Measurements from ENCODE around the gene KMT2B.

Gene KMT2B

GRCh38 chr19:35733180-35734125, 15.7 kb downstream of the KMT2B start:
- TF ChIP-seq EZH2phosphoT487 (IDR thresholded peaks at IDR 0.05; ENCODE audit: low read length) (no peak), EZH2 (optimal IDR thresholded peaks at IDR 0.05; ENCODE audit: low read depth, low read length) (no peak)
- TF ChIP-seq, protein P1, sequence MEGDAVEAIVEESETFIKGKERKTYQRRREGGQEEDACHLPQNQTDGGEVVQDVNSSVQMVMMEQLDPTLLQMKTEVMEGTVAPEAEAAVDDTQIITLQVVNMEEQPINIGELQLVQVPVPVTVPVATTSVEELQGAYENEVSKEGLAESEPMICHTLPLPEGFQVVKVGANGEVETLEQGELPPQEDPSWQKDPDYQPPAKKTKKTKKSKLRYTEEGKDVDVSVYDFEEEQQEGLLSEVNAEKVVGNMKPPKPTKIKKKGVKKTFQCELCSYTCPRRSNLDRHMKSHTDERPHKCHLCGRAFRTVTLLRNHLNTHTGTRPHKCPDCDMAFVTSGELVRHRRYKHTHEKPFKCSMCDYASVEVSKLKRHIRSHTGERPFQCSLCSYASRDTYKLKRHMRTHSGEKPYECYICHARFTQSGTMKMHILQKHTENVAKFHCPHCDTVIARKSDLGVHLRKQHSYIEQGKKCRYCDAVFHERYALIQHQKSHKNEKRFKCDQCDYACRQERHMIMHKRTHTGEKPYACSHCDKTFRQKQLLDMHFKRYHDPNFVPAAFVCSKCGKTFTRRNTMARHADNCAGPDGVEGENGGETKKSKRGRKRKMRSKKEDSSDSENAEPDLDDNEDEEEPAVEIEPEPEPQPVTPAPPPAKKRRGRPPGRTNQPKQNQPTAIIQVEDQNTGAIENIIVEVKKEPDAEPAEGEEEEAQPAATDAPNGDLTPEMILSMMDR (IDR thresholded peaks at IDR 0.05; ENCODE audit: low read length): no peak
- no peaks in the 10 kb centered on the region for H3K79me2 ChIP-seq (ENCODE audit: low read length)
- H3F3A ChIP-seq (ENCODE audit: insufficient read depth, low read length): no peaks in the 10 kb centered on the region
- H3K9me3 ChIP-seq (replicated peaks; ENCODE audit: insufficient read depth, low read length): no peaks in the 10 kb centered on the region
- no peak overlapping the region for H3K9ac ChIP-seq (ENCODE audit: low read length)
- H2AFZ ChIP-seq (ENCODE audit: low read length): no peak overlapping the region
- no peaks in the 10 kb centered on the region for H3K4me1 ChIP-seq (ENCODE audit: low read length)
- peak; percentile 3 for DNase-seq
- no peak overlapping the region for H3K4me3 ChIP-seq (ENCODE audit: low read length)
- H3K36me3 ChIP-seq (replicated peaks; ENCODE audit: insufficient read depth, low read length): 0 out of 2 replicates have a peak, but pooled peaks cover 5% of the 10 kb centered on the region
- no peaks in the 10 kb centered on the region for H4K20me1 ChIP-seq (ENCODE audit: insufficient read depth, low read length)
- H3K9me2 ChIP-seq (replicated peaks; ENCODE audit: insufficient read depth, low read length): no peaks in the 10 kb centered on the region
- H3K27ac ChIP-seq (ENCODE audit: low read length): no peak overlapping the region
- H3K27me3 ChIP-seq (replicated peaks; ENCODE audit: insufficient read depth, low read length): no peaks in the 10 kb centered on the region
- H3K4me2 ChIP-seq (ENCODE audit: low read depth, low read length): no peak overlapping the region

GRCh38 chr19:35734273-35734672, 16.5 kb downstream of the KMT2B start:
- TF ChIP-seq EZH2phosphoT487 (IDR thresholded peaks at IDR 0.05; ENCODE audit: low read length): no peak
- TF ChIP-seq, protein P1 (IDR thresholded peaks at IDR 0.05; ENCODE audit: low read length): no peak
- no peak for TF ChIP-seq EZH2 (optimal IDR thresholded peaks at IDR 0.05; ENCODE audit: low read depth, low read length)
- no peak for DNase-seq
- no peaks in the 10 kb centered on the region for H3K9me2 ChIP-seq (replicated peaks; ENCODE audit: insufficient read depth, low read length)
- 0 out of 2 replicates have a peak, but pooled peaks cover 5% of the 10 kb centered on the region for H3F3A ChIP-seq (ENCODE audit: insufficient read depth, low read length)
- no peaks in the 10 kb centered on the region for H3K79me2 ChIP-seq (ENCODE audit: low read length)
- no peaks in the 10 kb centered on the region for H3K4me1 ChIP-seq (ENCODE audit: low read length)
- H3K36me3 ChIP-seq (replicated peaks; ENCODE audit: insufficient read depth, low read length): 0 out of 2 replicates have a peak, but pooled peaks cover 5% of the 10 kb centered on the region
- H3K4me2 ChIP-seq (ENCODE audit: low read depth, low read length): no peak overlapping the region
- H3K4me3 ChIP-seq (ENCODE audit: low read length): no peak overlapping the region
- H3K27ac ChIP-seq (ENCODE audit: low read length): no peak overlapping the region
- H3K9ac ChIP-seq (ENCODE audit: low read length): no peak overlapping the region
- no peaks in the 10 kb centered on the region for H3K27me3 ChIP-seq (replicated peaks; ENCODE audit: insufficient read depth, low read length)
- H2AFZ ChIP-seq (ENCODE audit: low read length): no peak overlapping the region
- no peaks in the 10 kb centered on the region for H4K20me1 ChIP-seq (ENCODE audit: insufficient read depth, low read length)
- H3K9me3 ChIP-seq (replicated peaks; ENCODE audit: insufficient read depth, low read length): no peaks in the 10 kb centered on the region

- H3F3A ChIP-seq (ENCODE audit: insufficient read depth, low read length): 0 out of 2 replicates have a peak, but pooled peaks cover 5% of the 10 kb centered on the region
- H3K4me2 ChIP-seq (ENCODE audit: low read depth, low read length): no peak overlapping the region
- no peaks in the 10 kb centered on the region for H3K27me3 ChIP-seq (replicated peaks; ENCODE audit: insufficient read depth, low read length)
- no peak for DNase-seq
- TF ChIP-seq EZH2 (optimal IDR thresholded peaks at IDR 0.05; ENCODE audit: low read depth, low read length): no peak
- no peak for TF ChIP-seq EZH2phosphoT487 (IDR thresholded peaks at IDR 0.05; ENCODE audit: low read length)
- TF ChIP-seq, protein P1 (IDR thresholded peaks at IDR 0.05; ENCODE audit: low read length): no peak
- H3K79me2 ChIP-seq (ENCODE audit: low read length): no peaks in the 10 kb centered on the region
- H3K27ac ChIP-seq (ENCODE audit: low read length): no peak overlapping the region
- no peak overlapping the region for H3K9ac ChIP-seq (ENCODE audit: low read length)
- H3K9me3 ChIP-seq (replicated peaks; ENCODE audit: insufficient read depth, low read length): no peaks in the 10 kb centered on the region
- H3K4me3 ChIP-seq (ENCODE audit: low read length): no peak overlapping the region
- H3K9me2 ChIP-seq (replicated peaks; ENCODE audit: insufficient read depth, low read length): no peaks in the 10 kb centered on the region
- no peaks in the 10 kb centered on the region for H4K20me1 ChIP-seq (ENCODE audit: insufficient read depth, low read length)
- no peak overlapping the region for H2AFZ ChIP-seq (ENCODE audit: low read length)
- 0 out of 2 replicates have a peak, but pooled peaks cover 5% of the 10 kb centered on the region for H3K36me3 ChIP-seq (replicated peaks; ENCODE audit: insufficient read depth, low read length)
- no peaks in the 10 kb centered on the region for H3K4me1 ChIP-seq (ENCODE audit: low read length)
Observed at GRCh38 chr19:35734889-35735288, 17.1 kb downstream of the KMT2B start.
